Sigmoid colon (tissue), 7 donors: ENCODE data around the gene ARHGAP15. TPM values are rescaled to one million over a fixed set of nuclear protein-coding genes. Genes with fewer than 3 reads are reported as not detected.

Experiments used
- DNase-seq: peaks from one replicate; pipeline ENCODE4 v3.0.0-alpha.2; 2019
- H3K27ac ChIP-seq, 4 donors: fragments of 200-600 bp; sonication (generic); one replicate each; pipeline ENCODE4 v1.5.1; 2016 to 2019; ENCODE audit warnings: mild to moderate bottlenecking in 1 of 4
- H3K27me3 ChIP-seq, 3 donors: fragments of 200-600 bp; sonication (generic); one replicate each; pipeline ENCODE4 v1.5.1; 2019; ENCODE audit warnings: mild to moderate bottlenecking in 1 of 3
- H3K36me3 ChIP-seq, 4 donors: fragments of 200-600 bp; sonication (generic); one replicate each; pipeline ENCODE4 v1.5.1; 2016 to 2019
- H3K4me1 ChIP-seq, 4 donors: fragments of 200-600 bp; sonication (generic); one replicate each; pipeline ENCODE4 v1.5.1; 2017 to 2019
- H3K4me3 ChIP-seq, 4 donors: fragments of 200-600 bp; sonication (generic); one replicate each; pipeline ENCODE4 v1.5.1; 2017 to 2019; ENCODE audit warnings: mild to moderate bottlenecking in 2 of 4, moderate library complexity in 1 of 4
- H3K9me3 ChIP-seq, 4 donors: fragments of 200-600 bp in 3 of 4; sonication (generic) in 3 of 4; one replicate each; pipeline versions ENCODE4 v1.5.1 to v1.6.1; 2013 to 2019
- CTCF ChIP-seq, 4 experiments: fragments of 450-650 bp in 3 of 4; fragments of 200-600 bp in 1 of 4; IDR thresholded peaks; one replicate each; pipeline ENCODE4 v1.5.1; 2016 to 2019; ENCODE audit warnings: antibody characterized with exemption in 4 of 4, mild to moderate bottlenecking in 3 of 4, moderate library complexity in 2 of 4
- EP300 ChIP-seq, 4 donors: sonication (generic); formaldehyde crosslinking; IDR thresholded peaks; one replicate each; pipeline ENCODE4 v1.6.1; 2017; ENCODE audit warnings: antibody characterized with exemption in 4 of 4
- POLR2A ChIP-seq, 2 donors: fragments of 450-650 bp; IDR thresholded peaks; one replicate each; pipeline ENCODE4 v1.6.1; 2016; ENCODE audit warnings: antibody characterized with exemption in 2 of 2, mild to moderate bottlenecking in 2 of 2, moderate library complexity in 2 of 2
- POLR2AphosphoS5 ChIP-seq, 4 donors: sonication (generic); formaldehyde crosslinking; IDR thresholded peaks; one replicate each; pipeline ENCODE4 v1.6.1; 2017; ENCODE audit warnings: antibody characterized with exemption in 4 of 4
- WGBS, 2 donors: extraction: QIAGEN DNeasy Blood & Tissue Kit; methylation state at CpG; one replicate each; pipeline ENCODE4 v1.1.7; 2013; 5-methylcytosine and 5-hydroxymethylcytosine counted together
- intact Hi-C: fragments of 100-400 bp; cut with DNase I; formaldehyde crosslinking; loops from one replicate; pipeline ENCODE4 v1.15.1; 2023
- polyA plus RNA-seq, 3 donors: library from polyadenylated mRNA; stranded (reverse); fragments of 200-250 nt; gene quantifications; one replicate each; pipeline ENCODE4 v1.2.3, GENCODE V29; 2013
- total RNA-seq, 4 donors: library from RNA; depleted of rRNA; stranded (reverse); fragments of >200 nt; gene quantifications; one replicate each; pipeline ENCODE4 v1.1.0, GENCODE V29; 2016
- donor health status: healthy with polysubstance abuse.
- donor health status: Bipolar disorder and iron deficiency.
- donor health status: healthy.

The ARHGAP15 gene
- total and polyA plus RNA-seq, 7 donors: 3.7 to 16.4 (median 6.0) TPM

GRCh38 chr2:143209570-143210445, 80.6 kb downstream of the ARHGAP15 start:
- DNase-seq: no peak
- WGBS, 2 donors: 81 to 88% methylated on average over 6 of the region's 6 CpGs
- no peaks in the 10 kb centered on the region for H3K4me1 ChIP-seq
- no peaks in the 10 kb centered on the region for H3K27me3 ChIP-seq
- no peak overlapping the region for H3K4me3 ChIP-seq
- intact Hi-C loops: no loop called here
- TF ChIP-seq POLR2A (IDR thresholded peaks at IDR 0.05) (no peak), POLR2AphosphoS5 (IDR thresholded peaks at IDR 0.05) (no peak), EP300 (IDR thresholded peaks at IDR 0.05) (no peak), CTCF (IDR thresholded peaks at IDR 0.05) (no peak)
- no peak overlapping the region for H3K27ac ChIP-seq
- no peaks in the 10 kb centered on the region for H3K9me3 ChIP-seq
- H3K36me3 ChIP-seq: no peaks in the 10 kb centered on the region

- DNase-seq: no peak
- Histone ChIP-seq H3K27ac (no peak overlapping the region), H3K4me1 (no peaks in the 10 kb centered on the region)
Observed at GRCh38 chr2:143210446-143210819, 81.2 kb downstream of the ARHGAP15 start.

GRCh38 chr2:143217512-143218115, 88.4 kb downstream of the ARHGAP15 start:
- intact Hi-C loops: no loop called here
- WGBS, 2 donors: 73 to 76% methylated on average over 1 of the region's 1 CpG
- TF ChIP-seq CTCF (IDR thresholded peaks at IDR 0.05) (no peak), POLR2A (IDR thresholded peaks at IDR 0.05) (no peak), POLR2AphosphoS5 (IDR thresholded peaks at IDR 0.05) (no peak), EP300 (IDR thresholded peaks at IDR 0.05) (no peak)
- Histone ChIP-seq H3K36me3 (no peaks in the 10 kb centered on the region), H3K27me3 (no peaks in the 10 kb centered on the region), H3K4me1 (no peaks in the 10 kb centered on the region), H3K27ac (no peak overlapping the region), H3K4me3 (no peak overlapping the region), H3K9me3 (no peaks in the 10 kb centered on the region)
- DNase-seq: no peak

More at GRCh38 chr2:143210446-143210819, 81.2 kb downstream of the ARHGAP15 start:
- Histone ChIP-seq H3K36me3 (no peaks in the 10 kb centered on the region), H3K9me3 (no peaks in the 10 kb centered on the region), H3K27me3 (no peaks in the 10 kb centered on the region), H3K4me3 (no peak overlapping the region)
- WGBS, 2 donors: 95% methylated on average over 1 of the region's 1 CpG
- intact Hi-C loops: no loop called here
- TF ChIP-seq EP300 (IDR thresholded peaks at IDR 0.05): no peak
- TF ChIP-seq POLR2A (IDR thresholded peaks at IDR 0.05): no peak
- no peak for TF ChIP-seq CTCF (IDR thresholded peaks at IDR 0.05)
- TF ChIP-seq POLR2AphosphoS5 (IDR thresholded peaks at IDR 0.05): no peak

- no peak for TF ChIP-seq EP300 (IDR thresholded peaks at IDR 0.05)
- no peak for TF ChIP-seq CTCF (IDR thresholded peaks at IDR 0.05)
- TF ChIP-seq POLR2A (IDR thresholded peaks at IDR 0.05): no peak
- TF ChIP-seq POLR2AphosphoS5 (IDR thresholded peaks at IDR 0.05): no peak
- no peak overlapping the region for H3K27ac ChIP-seq
- 96% methylated on average over 6 of the region's 6 CpGs for WGBS, 2 donors
Observed at GRCh38 chr2:143218621-143219020, 89.4 kb downstream of the ARHGAP15 start.

More at GRCh38 chr2:143218621-143219020, 89.4 kb downstream of the ARHGAP15 start:
- no peaks in the 10 kb centered on the region for H3K27me3 ChIP-seq
- no peak overlapping the region for H3K4me3 ChIP-seq
- intact Hi-C loops: no loop called here
- no peak for DNase-seq
- H3K36me3 ChIP-seq: no peaks in the 10 kb centered on the region
- no peaks in the 10 kb centered on the region for H3K4me1 ChIP-seq
- no peaks in the 10 kb centered on the region for H3K9me3 ChIP-seq
